Endometrium (tissue), 2 donors: Measurements from ENCODE around the gene BCAP31.

ENCODE experiments used
- FAIRE-seq: peaks from 2 replicates; lab custom pipeline; 2012; peaks lifted over from hg19 to GRCh38; lab: Jason Lieb, UNC
- donor health status: control.
- donor health status: control.

BCAP31 gene

GRCh38 chrX:153724252-153725038 is at the start of gene BCAP31, which contains the start of gene ABCD1:
Gene BCAP31, minus strand, starts transcription at chrX:153724387. Its CDS starts 1,143 bp downstream, at chrX:153723244.
Gene ABCD1, plus strand, starts transcription at chrX:153724856. Its CDS starts 411 bp downstream, at chrX:153725267.
- no peak for FAIRE-seq

- no peak for FAIRE-seq
These were observed 49.0 kb upstream of the BCAP31 start for GRCh38 chrX:153773218-153773611.

- FAIRE-seq = no peak
These were observed 48.4 kb upstream of the BCAP31 start for GRCh38 chrX:153772316-153773217.

- no peak for FAIRE-seq
These were observed 47.5 kb upstream of the BCAP31 start for GRCh38 chrX:153771415-153772315.

GRCh38 chrX:153770601-153771414 is 46.6 kb upstream of the BCAP31 start:
- no peak for FAIRE-seq

- FAIRE-seq = no peak
These were observed 45.8 kb upstream of the BCAP31 start for GRCh38 chrX:153769865-153770600.

GRCh38 chrX:153769158-153769864 is 45.1 kb upstream of the BCAP31 start:
- no peak for FAIRE-seq

GRCh38 chrX:153768311-153769157 is 44.3 kb upstream of the BCAP31 start:
- FAIRE-seq = no peak

GRCh38 chrX:153767674-153768055 is 43.5 kb upstream of the BCAP31 start:
- no peak for FAIRE-seq

GRCh38 chrX:153766871-153767673 is 42.9 kb upstream of the BCAP31 start:
- no peak for FAIRE-seq

- no peak for FAIRE-seq
These were observed 42.1 kb upstream of the BCAP31 start for GRCh38 chrX:153766098-153766817.

- no peak for FAIRE-seq
These were observed 41.2 kb upstream of the BCAP31 start for GRCh38 chrX:153765138-153766079.

GRCh38 chrX:153764786-153765137 is 40.6 kb upstream of the BCAP31 start:
- no peak for FAIRE-seq

GRCh38 chrX:153763989-153764755 is 40.0 kb upstream of the BCAP31 start, which contains the start of gene PLXNB3:
Gene PLXNB3, plus strand, starts transcription at chrX:153764249. Its CDS starts 1,287 bp downstream, at chrX:153765536.
- FAIRE-seq = no peak

- no peak for FAIRE-seq
These were observed 39.2 kb upstream of the BCAP31 start for GRCh38 chrX:153763298-153763932.
